GM12872 (cell line): ENCODE results near the gene MITF.

Source experiments
- TF ChIP-seq, protein P1 (sequence below): IDR thresholded peaks from 3 replicates; pipeline ENCODE4 v1.5.1; 2011; ENCODE audit warnings: low read depth, mild to moderate bottlenecking, low read length, moderate library complexity; ENCODE audit not compliant: insufficient read depth

Gene MITF

DNA sequence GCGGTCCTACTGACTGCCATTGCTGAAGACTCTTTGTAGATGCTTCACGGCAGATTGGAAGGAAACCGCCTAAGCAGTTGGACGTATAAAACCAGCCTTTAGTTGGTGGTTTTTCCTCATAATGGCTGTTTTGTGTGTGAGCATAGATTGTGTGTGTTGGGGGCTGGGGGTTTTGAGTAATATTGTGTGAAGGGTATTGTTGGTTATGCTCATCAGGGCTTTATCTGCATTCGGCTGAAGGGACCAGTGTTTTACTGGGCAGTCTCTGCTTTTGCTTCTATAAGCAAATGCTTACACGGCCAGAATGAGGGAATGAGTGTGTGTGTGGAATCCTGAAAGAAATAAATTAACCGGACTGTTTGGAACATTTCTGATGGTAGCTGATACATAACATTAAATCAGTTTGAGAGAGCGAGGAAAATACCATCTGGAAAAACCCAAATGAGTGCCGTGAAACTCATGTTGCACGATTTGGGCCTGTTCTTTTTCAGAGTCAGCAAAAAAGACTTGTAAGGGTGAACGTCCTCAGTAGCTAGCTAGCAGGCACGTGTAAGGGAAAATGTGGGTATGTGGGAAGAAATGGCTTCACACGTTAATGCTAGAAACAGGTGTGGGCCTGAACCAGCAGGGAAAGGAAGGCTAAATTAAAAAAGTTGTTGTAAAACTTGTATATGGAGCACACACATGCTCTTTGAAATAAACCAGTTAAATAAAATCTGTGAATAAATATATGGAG, 1.9 kb downstream of the MITF start:
- TF ChIP-seq, protein P1, sequence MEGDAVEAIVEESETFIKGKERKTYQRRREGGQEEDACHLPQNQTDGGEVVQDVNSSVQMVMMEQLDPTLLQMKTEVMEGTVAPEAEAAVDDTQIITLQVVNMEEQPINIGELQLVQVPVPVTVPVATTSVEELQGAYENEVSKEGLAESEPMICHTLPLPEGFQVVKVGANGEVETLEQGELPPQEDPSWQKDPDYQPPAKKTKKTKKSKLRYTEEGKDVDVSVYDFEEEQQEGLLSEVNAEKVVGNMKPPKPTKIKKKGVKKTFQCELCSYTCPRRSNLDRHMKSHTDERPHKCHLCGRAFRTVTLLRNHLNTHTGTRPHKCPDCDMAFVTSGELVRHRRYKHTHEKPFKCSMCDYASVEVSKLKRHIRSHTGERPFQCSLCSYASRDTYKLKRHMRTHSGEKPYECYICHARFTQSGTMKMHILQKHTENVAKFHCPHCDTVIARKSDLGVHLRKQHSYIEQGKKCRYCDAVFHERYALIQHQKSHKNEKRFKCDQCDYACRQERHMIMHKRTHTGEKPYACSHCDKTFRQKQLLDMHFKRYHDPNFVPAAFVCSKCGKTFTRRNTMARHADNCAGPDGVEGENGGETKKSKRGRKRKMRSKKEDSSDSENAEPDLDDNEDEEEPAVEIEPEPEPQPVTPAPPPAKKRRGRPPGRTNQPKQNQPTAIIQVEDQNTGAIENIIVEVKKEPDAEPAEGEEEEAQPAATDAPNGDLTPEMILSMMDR: no peak

DNA sequence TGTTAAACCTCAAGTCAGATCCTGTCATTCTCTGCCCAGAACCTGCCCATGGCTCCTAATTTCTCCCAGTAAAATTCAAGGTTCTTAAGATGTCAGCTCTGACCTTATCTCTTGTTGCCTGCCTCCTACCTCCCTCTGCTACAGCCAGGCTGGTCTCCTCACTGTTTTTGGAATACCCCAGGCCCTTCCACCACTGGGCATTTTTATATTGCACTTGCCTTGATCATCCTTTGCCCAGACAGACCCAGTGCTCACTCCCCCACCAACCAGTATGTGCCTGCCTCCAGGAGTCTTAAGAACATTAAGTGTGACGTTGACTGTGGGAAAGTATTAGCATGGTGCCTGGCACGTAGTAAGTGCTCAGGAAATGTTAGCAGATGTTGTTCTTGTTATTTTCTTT, 3.1 kb downstream of the MITF start:
- TF ChIP-seq, protein P1: no peak

DNA sequence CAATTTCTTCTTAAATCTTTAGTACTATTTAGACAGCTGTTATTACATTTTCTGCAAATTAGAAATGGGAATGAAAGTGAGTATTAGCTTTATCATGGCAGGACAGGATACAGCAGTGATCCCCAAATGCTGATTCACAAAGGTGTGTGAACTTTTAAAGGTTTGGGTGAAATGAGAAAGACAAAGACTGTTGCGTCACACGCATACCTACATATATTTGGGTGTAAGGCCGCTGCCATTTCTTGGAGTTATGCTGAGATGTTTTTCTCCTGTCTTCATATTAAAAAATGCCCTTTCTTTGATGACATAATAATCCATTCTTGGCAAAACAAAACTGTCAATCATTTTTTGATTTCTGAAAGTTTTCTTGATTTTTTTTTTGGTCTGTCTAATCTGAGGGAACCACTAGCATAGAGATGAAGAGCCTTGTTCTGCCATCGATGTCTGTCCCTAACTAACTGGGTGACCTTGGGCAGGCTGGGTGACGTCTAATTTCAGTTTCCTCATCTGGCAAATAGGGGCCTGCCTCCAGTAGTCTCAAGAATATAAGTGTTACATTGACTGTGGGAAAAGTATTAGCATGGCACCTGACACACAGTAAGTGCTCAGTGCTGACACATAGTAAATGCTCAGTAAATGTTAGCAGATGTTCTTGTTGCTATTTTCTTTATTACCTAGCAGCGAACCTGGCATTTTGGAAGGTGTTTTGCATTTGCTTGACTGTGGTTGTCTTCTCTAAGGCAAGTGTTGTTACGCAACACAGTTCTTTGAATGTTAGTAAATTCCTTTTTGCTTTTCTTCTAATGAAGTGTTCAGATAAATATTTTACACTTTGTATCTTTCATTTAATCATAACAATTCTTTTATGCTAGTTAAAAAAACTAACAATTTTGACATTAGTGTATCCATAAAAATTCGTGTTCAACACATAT, 5.0 kb downstream of the MITF start:
- TF ChIP-seq, protein P1: no peak

DNA sequence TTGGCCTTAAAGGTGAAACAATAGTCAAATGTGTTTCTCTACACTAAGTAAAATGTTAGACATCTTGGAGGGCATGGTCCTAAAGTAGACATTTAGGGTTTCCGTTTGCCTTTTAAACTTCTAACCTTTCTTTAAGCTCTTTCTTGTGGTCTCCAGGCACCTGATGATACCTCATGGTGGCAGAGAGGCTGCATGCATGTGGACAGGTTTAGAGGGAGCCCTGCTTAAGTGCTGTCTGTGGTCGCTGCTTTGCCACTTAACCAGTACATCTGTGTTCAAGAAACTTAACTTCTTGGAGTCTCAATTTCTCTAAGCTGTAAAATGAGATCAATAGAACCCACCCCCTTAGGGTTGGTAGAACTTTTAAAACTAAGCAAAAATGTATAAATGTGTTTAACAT, 6.2 kb downstream of the MITF start:
- TF ChIP-seq, protein P1: no peak

DNA sequence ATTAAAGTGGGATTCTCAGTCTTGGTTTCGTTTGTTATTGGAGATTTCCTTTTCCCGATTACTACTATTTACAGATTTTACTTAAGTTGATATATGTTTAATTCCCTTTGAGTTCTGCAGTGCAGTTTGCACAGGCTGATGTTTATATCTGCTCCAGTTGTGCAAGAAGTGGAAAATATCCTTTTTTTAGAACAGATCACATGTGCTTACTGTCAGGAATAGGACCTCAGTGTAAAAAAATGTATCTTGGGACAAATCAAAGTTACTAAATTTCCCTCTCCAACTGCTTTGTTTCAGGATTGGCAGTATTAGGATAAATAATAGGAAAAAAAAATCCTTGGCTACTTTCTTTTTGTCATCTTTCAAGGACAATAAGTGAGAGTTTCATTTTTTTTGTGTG, 6.9 kb downstream of the MITF start:
- TF ChIP-seq, protein P1: no peak

DNA sequence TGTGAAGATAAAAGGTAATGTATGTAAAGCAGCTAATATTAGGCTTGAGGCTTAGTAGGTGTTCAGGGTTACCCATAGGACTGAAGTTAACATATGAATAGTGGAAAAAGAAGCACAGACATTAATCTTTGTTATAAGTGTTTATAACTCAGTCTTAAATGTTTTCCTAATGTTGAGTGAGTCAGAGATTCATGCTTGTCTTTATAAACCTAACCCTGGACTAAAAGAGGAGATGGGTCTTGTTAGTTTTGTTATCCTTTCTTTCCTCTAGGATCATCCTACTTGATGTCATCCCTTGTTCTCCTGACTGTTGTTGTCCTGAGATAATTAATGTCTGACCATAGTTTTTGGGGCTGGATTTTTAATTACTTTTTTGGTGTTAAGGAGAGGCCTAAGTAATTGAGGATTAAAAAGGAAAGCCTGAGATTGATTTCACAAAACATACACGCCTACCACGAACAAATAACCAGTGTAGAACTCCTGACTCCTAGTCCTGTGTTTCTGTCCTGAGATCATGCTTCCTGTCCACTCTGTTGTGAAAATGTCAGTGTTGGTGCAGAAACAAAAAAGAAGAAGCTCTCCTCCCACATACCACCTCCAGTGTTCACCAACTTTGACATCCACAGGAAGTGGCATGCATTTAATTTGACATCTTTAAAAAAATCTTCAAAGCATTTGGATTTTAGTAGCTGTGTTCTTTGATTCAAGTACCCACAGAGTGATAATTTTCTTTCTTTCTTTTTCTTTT, 8.4 kb downstream of the MITF start:
- TF ChIP-seq, protein P1: no peak

DNA sequence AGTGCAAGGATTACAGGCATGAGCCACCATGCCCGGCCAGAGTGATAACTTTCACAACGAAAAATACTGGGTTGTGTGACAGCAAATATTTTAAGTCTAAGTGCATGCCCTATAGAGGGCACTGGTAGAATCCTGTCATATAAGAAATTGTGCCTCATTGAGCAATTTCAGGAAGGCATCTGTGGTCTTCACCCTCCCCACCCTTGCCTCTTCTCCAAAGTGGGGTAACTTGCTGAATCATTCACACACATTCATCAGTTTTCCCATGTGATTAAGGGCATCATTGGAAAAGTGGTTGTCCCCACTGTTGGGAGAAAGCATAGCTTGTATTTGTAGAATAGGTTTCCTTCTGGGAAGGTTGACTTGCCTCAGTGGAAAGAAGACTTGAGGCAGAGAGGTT, 9.2 kb downstream of the MITF start:
- TF ChIP-seq, protein P1: no peak
